GM18502 (cell line): ENCODE data around the gene SOCS7.
A peak's percentile ranks its signal among the peaks of the same experiment; 100 is the strongest.

ENCODE experiments used
- ATAC-seq: cut with Tn5 transposase; IDR thresholded peaks from one replicate; pipeline ENCODE4 v1.9.1; 2021; ENCODE audit warnings: mild to moderate bottlenecking; ENCODE audit not compliant: unreplicated experiment, poor library complexity

Gene SOCS7

GRCh38 chr17:38351412-38352222, at the start of gene SOCS7:
SOCS7 (plus strand) TSS chr17:38351844; CDS start chr17:38352053, 209 bp downstream.
- ATAC-seq: peak; percentile 87

GRCh38 chr17:38315497-38315896, 36.1 kb upstream of the SOCS7 start:
- no peak for ATAC-seq

GRCh38 chr17:38317081-38317480, 34.6 kb upstream of the SOCS7 start:
- ATAC-seq: no peak

- ATAC-seq: no peak
These were observed 31.2 kb upstream of the SOCS7 start for GRCh38 chr17:38320482-38320881.

- no peak for ATAC-seq
These were observed 29.4 kb upstream of the SOCS7 start for GRCh38 chr17:38322156-38322779.

DNA sequence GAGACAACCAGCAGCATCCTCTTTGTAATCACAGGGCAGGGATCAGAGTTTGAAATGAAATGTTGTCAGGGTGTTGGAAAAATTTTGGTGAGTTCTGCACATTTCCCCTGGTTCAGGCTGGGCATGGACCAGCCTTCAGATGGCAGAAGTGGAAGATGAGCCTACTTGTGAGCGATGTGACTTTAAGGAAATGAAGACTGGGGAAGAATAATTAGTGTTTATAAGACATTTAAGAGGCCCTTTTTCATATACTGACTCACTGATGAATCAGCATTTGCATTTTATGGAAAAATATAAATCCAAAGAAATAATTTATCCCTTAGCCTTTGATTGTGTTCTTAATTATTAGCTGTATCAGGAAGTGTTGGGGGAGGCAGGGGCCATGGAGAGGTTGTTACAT, 28.7 kb upstream of the SOCS7 start:
- ATAC-seq: no peak

GRCh38 chr17:38324141-38324697, 27.4 kb upstream of the SOCS7 start:
- ATAC-seq: no peak

DNA sequence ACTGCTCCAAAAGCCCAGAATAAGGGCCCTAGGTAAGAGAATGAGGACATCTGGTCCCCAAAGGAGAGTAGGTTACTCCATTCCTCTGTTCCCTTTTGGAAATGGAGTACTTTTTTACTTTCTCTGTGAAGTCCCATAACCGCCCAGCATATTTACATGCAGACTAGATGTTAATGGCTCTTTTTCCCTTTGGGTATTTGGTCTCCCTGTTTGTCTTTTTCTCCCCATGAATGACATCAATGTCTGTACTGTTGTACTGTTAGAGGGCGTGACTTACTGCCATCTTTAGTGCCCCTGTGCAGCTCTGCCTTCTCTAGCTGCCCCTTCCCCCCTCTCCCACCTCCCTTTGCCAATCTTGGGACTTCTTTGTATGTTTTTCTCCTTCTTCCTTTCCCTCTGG, 26.9 kb upstream of the SOCS7 start:
- no peak for ATAC-seq

DNA sequence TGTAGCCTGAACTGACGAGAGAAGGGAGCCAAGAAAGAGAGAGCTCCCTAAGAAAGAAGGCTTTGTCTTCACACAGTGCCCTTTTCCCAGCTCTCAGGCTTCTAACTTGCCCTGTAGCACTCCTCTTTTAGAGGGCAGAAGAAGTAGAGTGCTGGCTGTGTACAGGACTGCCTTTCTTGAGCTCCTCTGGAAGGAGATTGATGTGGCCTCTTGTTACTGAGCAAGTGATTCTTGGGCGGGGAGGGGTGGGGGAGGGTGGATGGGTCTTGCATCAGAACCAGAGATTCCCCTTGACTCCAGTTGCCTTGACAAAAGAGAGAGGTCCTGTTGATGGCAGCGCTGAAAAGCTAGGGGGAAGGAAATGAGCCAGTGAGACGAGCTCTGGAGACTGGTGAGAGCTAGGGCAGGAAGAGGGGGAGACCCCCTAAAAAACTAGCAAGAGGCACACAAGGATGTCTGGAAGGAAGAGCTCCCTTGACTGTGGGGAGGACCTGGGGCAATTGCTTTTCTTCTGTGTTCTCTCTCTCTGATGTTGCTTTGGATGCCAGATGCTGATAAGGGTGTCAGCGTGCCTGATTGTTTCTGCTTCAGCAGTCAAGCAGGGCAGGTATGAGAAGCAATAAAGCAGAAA, 26.3 kb upstream of the SOCS7 start:
- ATAC-seq: no peak

DNA sequence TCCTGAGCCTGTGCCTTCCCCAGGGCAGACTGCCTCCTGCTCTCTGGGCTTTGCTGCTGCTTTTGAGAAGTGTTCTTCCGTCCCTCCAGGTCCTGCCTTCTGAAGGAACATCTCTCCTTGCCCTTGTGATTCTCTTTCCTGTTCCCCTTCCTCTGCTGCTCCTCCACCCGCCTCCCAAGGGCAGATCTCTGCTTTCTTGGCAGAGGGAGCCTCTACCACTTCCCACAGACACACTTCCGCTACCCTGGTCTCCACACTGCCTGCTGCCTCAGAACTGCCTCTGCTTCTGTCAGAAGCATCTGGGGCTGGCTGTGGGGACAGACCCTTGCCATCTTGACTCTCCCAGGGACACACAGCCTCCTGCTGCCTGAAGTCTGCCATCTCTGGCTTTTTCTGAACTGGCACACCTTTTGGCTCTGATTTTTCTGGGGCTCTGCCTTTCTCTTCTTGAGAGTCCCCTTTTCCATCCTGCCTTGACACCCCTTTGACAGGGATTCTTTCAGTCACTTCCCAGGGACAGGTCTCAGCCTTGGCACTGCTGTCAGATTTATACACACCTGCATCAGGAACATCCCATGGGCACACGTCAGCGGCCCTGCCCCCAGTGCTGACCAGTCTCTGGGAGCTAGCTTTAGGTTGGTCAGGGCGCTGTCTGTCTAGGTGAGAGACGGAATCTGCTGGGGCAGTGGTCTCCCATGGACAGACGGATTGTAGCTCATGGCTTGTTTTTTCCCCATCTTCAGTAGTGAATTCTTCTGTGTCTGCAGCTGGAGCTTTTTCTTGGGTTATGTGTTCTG, 24.4 kb upstream of the SOCS7 start:
- no peak for ATAC-seq

DNA sequence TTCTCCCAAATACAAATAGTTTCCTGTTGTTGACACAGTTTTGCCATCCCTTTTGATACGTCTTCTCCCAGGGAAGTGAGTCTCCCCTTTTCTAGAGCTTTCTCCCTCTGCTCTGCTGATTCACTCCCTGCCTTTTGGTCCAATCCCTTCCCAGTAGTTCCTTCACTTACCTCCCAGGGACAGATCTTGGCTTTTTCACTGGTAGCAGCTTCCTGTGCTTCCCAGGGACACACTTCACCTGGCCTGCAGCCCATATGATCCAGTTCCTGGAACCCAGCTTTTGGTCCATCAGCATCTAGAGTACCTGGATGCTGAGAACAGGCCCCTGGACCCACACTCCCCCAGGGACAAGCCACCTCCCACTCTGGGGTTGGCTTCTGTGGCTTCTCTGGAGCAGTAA, 23.7 kb upstream of the SOCS7 start:
- ATAC-seq: no peak

GRCh38 chr17:38328620-38329019, 23.0 kb upstream of the SOCS7 start:
- ATAC-seq: no peak

- ATAC-seq: no peak
These were observed 22.4 kb upstream of the SOCS7 start for GRCh38 chr17:38329284-38329683.

DNA sequence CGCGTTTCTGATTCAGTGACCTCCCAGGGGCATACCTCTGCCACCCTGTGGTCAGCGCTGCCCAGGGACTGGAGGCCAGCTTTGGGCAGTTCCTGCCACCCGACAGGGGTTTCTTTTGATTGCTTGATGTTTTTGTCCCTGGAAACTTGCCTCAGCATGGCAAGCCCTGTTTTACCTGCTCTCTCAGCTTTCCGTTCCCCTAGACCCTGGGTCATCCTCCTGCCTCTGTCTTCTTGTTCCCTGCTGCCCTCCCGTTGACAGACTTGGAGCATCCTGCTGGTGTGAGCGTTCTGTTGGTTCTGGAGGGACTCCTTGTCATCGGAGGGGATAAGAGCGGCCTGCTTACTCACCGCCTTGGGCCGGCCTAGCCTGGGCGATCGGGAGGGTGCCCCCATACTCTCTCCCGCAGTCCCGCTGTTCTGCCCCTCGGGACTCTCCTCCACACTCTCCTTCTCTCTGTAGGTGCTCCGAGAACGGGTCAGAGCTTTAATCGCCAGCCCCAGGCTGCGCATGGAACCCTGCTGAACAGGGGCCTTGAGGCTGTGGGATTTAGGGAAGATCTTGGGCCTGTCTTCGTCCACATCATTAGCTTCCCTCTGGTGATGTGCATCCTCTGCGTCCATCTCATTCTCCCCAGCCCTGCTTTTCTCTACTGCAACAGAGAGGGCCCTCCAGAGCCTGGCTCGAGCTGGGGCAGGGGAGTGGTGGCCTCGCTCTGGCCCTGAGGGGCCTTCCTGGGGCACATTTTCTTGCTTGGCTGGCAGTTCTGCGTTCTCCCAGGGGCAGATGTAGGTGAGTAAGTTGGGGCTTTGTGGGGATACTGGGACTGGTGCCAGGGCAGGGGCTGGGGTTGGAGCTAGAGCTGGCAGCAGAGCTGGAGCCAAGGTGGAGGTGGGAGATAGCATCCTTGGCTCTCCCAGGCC, 21.6 kb upstream of the SOCS7 start:
- no peak for ATAC-seq

DNA sequence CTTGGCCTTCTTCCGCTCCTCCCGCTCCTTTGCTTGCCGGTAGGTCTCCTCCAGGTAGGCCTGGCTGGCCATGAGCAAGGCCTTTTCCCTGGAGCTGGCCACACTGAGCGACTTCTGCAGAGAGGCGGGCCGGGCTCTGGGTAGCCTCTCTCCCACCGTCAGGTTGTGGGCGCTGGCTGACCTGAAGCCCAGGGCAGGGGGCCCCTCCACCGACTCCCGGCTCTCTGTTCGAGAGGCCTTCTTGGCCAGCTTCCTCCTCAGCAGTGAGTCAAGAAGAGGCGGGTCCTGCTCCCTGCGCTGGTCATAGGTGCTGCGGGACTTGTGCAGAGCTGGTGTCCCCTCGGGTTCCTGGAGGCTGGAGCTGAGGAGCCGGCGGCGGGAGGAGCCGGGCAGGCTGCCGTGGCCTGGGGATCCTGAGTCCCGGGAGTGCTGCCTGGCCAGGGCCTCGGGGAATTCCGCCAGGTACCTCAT, 20.7 kb upstream of the SOCS7 start:
- ATAC-seq: no peak

GRCh38 chr17:38332735-38333134, 18.9 kb upstream of the SOCS7 start:
- ATAC-seq: no peak

DNA sequence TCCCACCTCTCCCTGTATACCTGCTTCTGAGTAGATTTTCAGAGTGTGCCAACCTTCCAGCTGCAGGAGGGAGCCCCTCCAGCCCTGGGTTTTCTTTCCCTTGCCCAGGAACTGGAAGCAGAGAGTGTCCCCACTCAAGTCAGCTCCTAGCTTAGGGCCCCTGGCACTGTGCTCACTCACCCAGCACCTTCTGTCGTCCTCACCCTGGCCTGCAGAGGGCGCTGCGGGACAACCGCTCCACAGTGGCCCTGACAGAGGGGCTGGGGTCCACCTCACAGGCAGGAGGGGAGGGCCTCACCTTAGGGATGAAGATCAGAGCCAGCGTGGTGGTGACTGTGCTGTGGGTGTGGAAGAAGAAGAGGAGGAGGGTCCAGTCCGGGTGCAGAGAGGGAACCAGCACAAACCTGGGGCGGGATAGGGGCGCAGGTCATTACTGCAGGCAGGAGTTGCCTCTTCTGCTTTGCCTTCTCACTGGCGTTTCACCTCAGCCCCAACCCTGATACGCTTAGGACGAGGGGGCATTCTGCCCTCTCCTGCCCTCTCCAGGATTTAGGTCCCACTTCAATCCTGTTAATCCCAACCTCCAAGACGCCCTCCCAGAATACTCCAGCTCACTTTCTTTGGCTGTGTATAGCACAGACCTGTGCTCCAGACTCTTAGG, 17.9 kb upstream of the SOCS7 start:
- no peak for ATAC-seq

DNA sequence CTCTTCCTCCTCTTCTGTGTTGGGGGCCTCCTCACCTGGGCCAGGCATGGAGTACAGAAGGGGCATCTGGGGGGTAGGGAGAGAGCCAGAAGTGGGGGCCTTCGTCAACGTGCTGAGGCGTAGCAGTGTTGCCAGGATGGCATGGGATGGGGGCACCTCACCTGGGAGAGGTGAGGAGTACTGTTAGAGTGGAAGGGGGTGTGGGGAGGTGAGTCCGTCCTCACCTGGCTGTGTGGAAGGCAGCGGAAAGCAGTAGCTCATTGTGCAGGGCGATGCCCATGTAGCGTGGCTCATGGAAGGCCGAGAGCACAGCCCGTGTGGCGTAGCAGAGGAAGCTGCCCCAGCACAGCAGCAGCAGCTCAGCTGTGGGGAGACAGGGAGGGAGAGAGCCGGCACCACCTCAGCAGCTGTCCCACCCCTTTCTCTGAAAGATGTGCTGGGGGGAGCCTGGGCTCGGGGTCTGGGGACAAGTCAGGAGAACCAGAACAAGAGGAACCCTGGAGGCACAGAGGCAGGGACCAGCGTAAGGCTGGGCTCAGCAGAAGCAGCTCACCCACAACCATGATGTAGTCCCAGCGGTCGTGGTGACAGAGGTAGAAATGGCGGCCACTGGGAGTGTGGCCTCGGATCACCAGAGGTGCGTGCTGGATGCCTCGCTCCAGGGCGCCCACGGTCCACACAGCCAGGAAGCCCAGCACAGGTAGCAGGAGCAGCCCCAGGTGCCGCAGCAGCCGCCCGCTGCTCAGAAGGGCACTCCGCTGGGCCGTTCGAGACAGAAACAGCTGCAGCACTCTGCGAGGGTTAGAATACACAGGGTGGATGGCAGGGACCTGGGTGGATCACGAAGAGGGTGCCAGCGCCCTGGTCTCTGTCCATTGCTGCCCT, 16.9 kb upstream of the SOCS7 start:
- ATAC-seq: no peak
